GM23338 (cell line): ENCODE data around the gene BAIAP2. TPM values are rescaled to one million over a fixed set of nuclear protein-coding genes. Genes with fewer than 3 reads are reported as not detected.

Experiments
- ATAC-seq: fragments of 200-7000 bp; cut with Tn5 transposase; 3 replicates; pipeline ENCODE4 v1.9.1; 2020
- DNase-seq: peaks from one replicate; pipeline ENCODE4 v3.0.0-alpha.2; 2015; ENCODE audit warnings: low spot score
- H2AFZ ChIP-seq: fragments of 200-600 bp; sonication (generic); 2 replicates; pipeline ENCODE4 v1.8.0; 2016; ENCODE audit warnings: antibody characterized with exemption, mild to moderate bottlenecking, moderate library complexity
- H3F3A ChIP-seq: fragments of 200-600 bp; sonication (generic); replicated peaks from 2 replicates; pipeline ENCODE4 v1.8.0; 2017; ENCODE audit warnings: antibody characterized with exemption, mixed run types, low read depth
- H3K27ac ChIP-seq: fragments of 200-600 bp; sonication (generic); 2 replicates; pipeline ENCODE4 v1.6.1; 2016; ENCODE audit warnings: low read depth
- H3K27me3 ChIP-seq: fragments of 200-600 bp; sonication (generic); 2 replicates; pipeline ENCODE4 v1.8.0; 2016; ENCODE audit warnings: mild to moderate bottlenecking, mixed run types, moderate library complexity; ENCODE audit not compliant: insufficient read depth
- H3K36me3 ChIP-seq: fragments of 200-600 bp; sonication (generic); 2 replicates; pipeline ENCODE4 v1.8.0; 2016; ENCODE audit warnings: mild to moderate bottlenecking; ENCODE audit not compliant: insufficient read depth
- H3K4me1 ChIP-seq: fragments of 200-600 bp; sonication (generic); 2 replicates; pipeline ENCODE4 v1.8.0; 2016; ENCODE audit warnings: mild to moderate bottlenecking, moderate library complexity; ENCODE audit not compliant: insufficient read depth
- H3K4me2 ChIP-seq: fragments of 200-600 bp; sonication (generic); 2 replicates; pipeline ENCODE4 v1.7.1; 2017; ENCODE audit warnings: mixed run types
- H3K4me3 ChIP-seq: fragments of 200-600 bp; sonication (generic); 2 replicates; pipeline ENCODE4 v1.6.1; 2016; ENCODE audit warnings: mixed run types
- H3K79me2 ChIP-seq: fragments of 200-600 bp; sonication (generic); replicated peaks from 2 replicates; pipeline ENCODE4 v1.8.0; 2017; ENCODE audit warnings: mild to moderate bottlenecking; ENCODE audit not compliant: insufficient read depth
- H3K9me2 ChIP-seq: fragments of 200-600 bp; sonication (generic); 2 replicates; pipeline ENCODE4 v1.8.0; 2017; ENCODE audit not compliant: insufficient read depth
- H4K20me1 ChIP-seq: fragments of 200-600 bp; sonication (generic); replicated peaks from 2 replicates; pipeline ENCODE4 v1.8.0; 2017; ENCODE audit warnings: mild to moderate bottlenecking; ENCODE audit not compliant: insufficient read depth
- H3K27ac Mint-ChIP-seq: 2 replicates; pipeline ENCODE4 v1.8.0; 2020; ENCODE audit warnings: inconsistent platforms, mild to moderate bottlenecking, moderate library complexity, mixed read lengths
- H3K27me3 Mint-ChIP-seq: 3 replicates; pipeline ENCODE4 v1.8.0; 2022; ENCODE audit warnings: low read depth, mild to moderate bottlenecking, moderate library complexity, mixed read lengths, inconsistent platforms; ENCODE audit not compliant: insufficient read depth, poor library complexity
- H3K36me3 Mint-ChIP-seq: 3 replicates; pipeline ENCODE4 v1.8.0; 2021; ENCODE audit warnings: low read depth, mild to moderate bottlenecking, inconsistent platforms, moderate library complexity, mixed read lengths
- H3K4me1 Mint-ChIP-seq: 3 replicates; pipeline ENCODE4 v1.8.0; 2020; ENCODE audit warnings: mild to moderate bottlenecking, inconsistent platforms, mixed read lengths
- H3K4me3 Mint-ChIP-seq: 3 replicates; pipeline ENCODE4 v1.8.0; 2021; ENCODE audit warnings: moderate library complexity, mild to moderate bottlenecking, inconsistent platforms, mixed read lengths
- H3K9me3 Mint-ChIP-seq: 3 replicates; pipeline ENCODE4 v1.8.0; 2020; ENCODE audit warnings: moderate library complexity, mild to moderate bottlenecking, inconsistent platforms, mixed read lengths
- CREB1 ChIP-seq: fragments of 250-450 bp; sonication (Bioruptor Pico); IDR thresholded peaks from 2 replicates; pipeline ENCODE4 v1.5.0; 2020; ENCODE audit warnings: low read depth, mild to moderate bottlenecking, moderate library complexity
- JUNB ChIP-seq: IDR thresholded peaks from one replicate; pipeline ENCODE4 v1.6.1; 2016; ENCODE audit warnings: antibody characterized with exemption; ENCODE audit not compliant: unreplicated experiment
- NANOG ChIP-seq: IDR thresholded peaks from 2 replicates; pipeline ENCODE4 v1.6.1; 2016; ENCODE audit warnings: antibody characterized with exemption, borderline replicate concordance
- STAT1 ChIP-seq: IDR thresholded peaks from one replicate; pipeline ENCODE4 v1.6.1; 2016; ENCODE audit warnings: antibody characterized with exemption; ENCODE audit not compliant: unreplicated experiment
- ZNF331 ChIP-seq: fragments of 250-450 bp; sonication (Bioruptor Pico); IDR thresholded peaks from 2 replicates; pipeline ENCODE4 v1.5.0; 2020; ENCODE audit warnings: low read depth, mild to moderate bottlenecking, moderate library complexity
- ZNF462 ChIP-seq: fragments of 250-450 bp; sonication (Bioruptor Pico); IDR thresholded peaks from 2 replicates; pipeline ENCODE4 v1.5.0; 2020; ENCODE audit warnings: mild to moderate bottlenecking, moderate library complexity
- polyA plus RNA-seq: library from polyadenylated mRNA; unstranded; fragments of >200 nt; fragmentation: Nextera tagmentation; extraction: Ambion mirVana; gene quantifications from 2 replicates; pipeline ENCODE4 v1.2.1, GENCODE V29; 2016
- total RNA-seq: library from RNA; depleted of rRNA; stranded (reverse); fragments of >200 nt; shearing (Covaris generic); gene quantifications from 2 replicates; pipeline ENCODE4 v1.2.3, GENCODE V29; 2014
- TF ChIP-seq, protein P1 (sequence below): IDR thresholded peaks from 2 replicates; pipeline ENCODE4 v1.6.1; 2016; ENCODE audit warnings: antibody characterized with exemption
- TF ChIP-seq, protein P2 (sequence below): IDR thresholded peaks from one replicate; pipeline ENCODE4 v1.6.1; 2018; ENCODE audit warnings: antibody characterized with exemption; ENCODE audit not compliant: unreplicated experiment

The BAIAP2 gene
- total and polyA plus RNA-seq, 2 experiments from 2014 or later, result 21.7 to 22.7 TPM

DNA sequence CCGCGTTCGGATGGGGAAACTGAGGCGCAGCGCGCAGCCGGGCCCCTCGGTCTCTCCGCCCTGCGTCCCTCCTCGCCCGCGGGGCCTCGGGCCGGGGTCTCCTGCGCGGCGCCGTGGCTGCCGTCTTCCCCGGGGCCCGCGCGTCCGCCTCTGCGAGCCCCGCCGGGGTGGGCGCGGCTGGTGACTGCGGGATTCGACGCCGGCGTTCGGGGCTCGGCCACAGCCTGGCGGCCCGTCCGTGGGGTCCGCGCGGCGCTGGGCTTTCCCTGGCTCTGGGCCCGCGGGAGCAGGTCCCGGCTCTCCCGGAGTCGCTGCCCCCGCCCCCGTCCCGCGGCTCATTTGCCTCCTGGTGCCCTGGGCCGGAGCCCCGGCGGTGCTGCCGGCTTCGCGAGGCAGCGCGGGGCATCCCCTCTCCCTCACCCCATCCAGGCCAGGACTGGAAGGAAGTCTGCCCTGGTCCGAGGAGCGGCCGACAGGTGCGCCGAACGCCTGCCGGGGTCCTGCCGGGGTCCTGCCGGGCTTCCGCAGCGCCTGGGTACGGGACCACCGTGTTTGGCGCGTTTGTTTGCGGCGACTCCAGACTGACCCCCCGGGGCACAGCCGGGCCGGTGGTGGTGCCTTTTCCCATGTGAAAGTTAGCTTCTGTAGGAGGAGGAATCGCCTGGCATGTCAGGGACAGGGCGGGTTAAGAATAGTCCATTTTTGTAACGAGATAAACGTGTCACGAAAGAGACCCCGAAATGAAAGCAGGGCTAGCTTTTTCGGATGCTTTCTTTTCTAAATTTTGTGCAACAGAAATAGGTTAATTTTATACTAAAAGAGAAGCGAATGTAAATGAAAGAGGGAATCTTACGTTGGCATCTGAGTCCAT is 42.6 kb upstream of the BAIAP2 start:
- Histone ChIP-seq H3K9me2 (no peaks in the 10 kb centered on the region), H3K27me3 (peaks cover 4% of the 10 kb centered on the region; the same call in 1 of the 2 replicates), H2AFZ (no peak overlapping the region), H3K4me3 (peak overlapping the region; percentile 75), H3K79me2 (no peaks in the 10 kb centered on the region; the same call in 1 of the 2 replicates), H3K36me3 (no peaks in the 10 kb centered on the region), H3K4me1 (peaks cover 4% of the 10 kb centered on the region; the same call in 1 of the 2 replicates), H3K4me2 (peak overlapping the region; percentile 87), H4K20me1 (no peaks in the 10 kb centered on the region), H3F3A (0 out of 2 replicates have a peak, but pooled peaks cover 6% of the 10 kb centered on the region), H3K27ac (no peak overlapping the region)
- peak overlapping the region; percentile 72 for H3K4me3 Mint-ChIP-seq
- ATAC-seq (peak; percentile 47), DNase-seq (peak; percentile 57)
- no peak overlapping the region for H3K27ac Mint-ChIP-seq
- H3K9me3 Mint-ChIP-seq, result no peaks in the 10 kb centered on the region
- H3K36me3 Mint-ChIP-seq, result 0 out of 3 replicates have a peak, but pooled peaks cover 3% of the 10 kb centered on the region
- peaks cover 9% of the 10 kb centered on the region; the same call in 2 of the 3 replicates for H3K4me1 Mint-ChIP-seq
- TF ChIP-seq, protein P1, sequence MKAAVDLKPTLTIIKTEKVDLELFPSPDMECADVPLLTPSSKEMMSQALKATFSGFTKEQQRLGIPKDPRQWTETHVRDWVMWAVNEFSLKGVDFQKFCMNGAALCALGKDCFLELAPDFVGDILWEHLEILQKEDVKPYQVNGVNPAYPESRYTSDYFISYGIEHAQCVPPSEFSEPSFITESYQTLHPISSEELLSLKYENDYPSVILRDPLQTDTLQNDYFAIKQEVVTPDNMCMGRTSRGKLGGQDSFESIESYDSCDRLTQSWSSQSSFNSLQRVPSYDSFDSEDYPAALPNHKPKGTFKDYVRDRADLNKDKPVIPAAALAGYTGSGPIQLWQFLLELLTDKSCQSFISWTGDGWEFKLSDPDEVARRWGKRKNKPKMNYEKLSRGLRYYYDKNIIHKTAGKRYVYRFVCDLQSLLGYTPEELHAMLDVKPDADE, result no peak
- TF ChIP-seq, protein P2, sequence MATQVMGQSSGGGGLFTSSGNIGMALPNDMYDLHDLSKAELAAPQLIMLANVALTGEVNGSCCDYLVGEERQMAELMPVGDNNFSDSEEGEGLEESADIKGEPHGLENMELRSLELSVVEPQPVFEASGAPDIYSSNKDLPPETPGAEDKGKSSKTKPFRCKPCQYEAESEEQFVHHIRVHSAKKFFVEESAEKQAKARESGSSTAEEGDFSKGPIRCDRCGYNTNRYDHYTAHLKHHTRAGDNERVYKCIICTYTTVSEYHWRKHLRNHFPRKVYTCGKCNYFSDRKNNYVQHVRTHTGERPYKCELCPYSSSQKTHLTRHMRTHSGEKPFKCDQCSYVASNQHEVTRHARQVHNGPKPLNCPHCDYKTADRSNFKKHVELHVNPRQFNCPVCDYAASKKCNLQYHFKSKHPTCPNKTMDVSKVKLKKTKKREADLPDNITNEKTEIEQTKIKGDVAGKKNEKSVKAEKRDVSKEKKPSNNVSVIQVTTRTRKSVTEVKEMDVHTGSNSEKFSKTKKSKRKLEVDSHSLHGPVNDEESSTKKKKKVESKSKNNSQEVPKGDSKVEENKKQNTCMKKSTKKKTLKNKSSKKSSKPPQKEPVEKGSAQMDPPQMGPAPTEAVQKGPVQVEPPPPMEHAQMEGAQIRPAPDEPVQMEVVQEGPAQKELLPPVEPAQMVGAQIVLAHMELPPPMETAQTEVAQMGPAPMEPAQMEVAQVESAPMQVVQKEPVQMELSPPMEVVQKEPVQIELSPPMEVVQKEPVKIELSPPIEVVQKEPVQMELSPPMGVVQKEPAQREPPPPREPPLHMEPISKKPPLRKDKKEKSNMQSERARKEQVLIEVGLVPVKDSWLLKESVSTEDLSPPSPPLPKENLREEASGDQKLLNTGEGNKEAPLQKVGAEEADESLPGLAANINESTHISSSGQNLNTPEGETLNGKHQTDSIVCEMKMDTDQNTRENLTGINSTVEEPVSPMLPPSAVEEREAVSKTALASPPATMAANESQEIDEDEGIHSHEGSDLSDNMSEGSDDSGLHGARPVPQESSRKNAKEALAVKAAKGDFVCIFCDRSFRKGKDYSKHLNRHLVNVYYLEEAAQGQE, result no peak
- TF ChIP-seq NANOG (no peak), ZNF462 (no peak), CREB1 (no peak), STAT1 (no peak), ZNF331 (no peak), JUNB (no peak)
- H3K27me3 Mint-ChIP-seq, result peaks cover 7% of the 10 kb centered on the region
